Forelimb muscle (tissue), 1 donor: ENCODE measurements around the gene KIAA0513. TPM values are rescaled to one million over a fixed set of nuclear protein-coding genes. Genes with fewer than 3 reads are reported as not detected.

Experiments
- DNase-seq: peaks from one replicate; pipeline ENCODE4 v3.0.0-alpha.2; 2013; ENCODE audit warnings: low read depth
- polyA plus RNA-seq: library from polyadenylated mRNA; unstranded; fragments of 120-200 nt; gene quantifications from one replicate; pipeline ENCODE4 v1.2.1, GENCODE V29; 2013; ENCODE audit not compliant: insufficient read length

The KIAA0513 gene
- polyA plus RNA-seq, 1 donor, result 2.3 TPM

DNA sequence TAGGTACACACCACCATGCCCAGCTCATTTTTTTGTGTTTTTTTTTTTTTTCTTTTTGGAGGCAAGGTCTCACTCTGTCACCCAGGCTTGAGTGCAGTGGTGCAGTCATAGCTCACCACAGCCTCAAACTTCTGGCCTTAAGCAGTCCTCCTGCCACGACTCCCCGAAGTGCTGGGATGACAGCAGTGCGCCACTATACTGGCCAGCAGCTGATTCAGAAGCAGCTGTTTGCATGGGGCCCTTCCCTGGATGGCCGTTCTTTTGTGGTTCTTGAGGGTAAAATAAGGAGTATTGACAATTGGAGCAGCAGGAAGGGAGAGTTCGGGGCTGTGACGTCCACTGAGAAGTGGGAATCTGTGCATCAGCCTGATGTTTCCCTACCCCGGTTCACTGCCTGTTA lies 41.6 kb downstream of the KIAA0513 start:
- no peak for DNase-seq

DNA sequence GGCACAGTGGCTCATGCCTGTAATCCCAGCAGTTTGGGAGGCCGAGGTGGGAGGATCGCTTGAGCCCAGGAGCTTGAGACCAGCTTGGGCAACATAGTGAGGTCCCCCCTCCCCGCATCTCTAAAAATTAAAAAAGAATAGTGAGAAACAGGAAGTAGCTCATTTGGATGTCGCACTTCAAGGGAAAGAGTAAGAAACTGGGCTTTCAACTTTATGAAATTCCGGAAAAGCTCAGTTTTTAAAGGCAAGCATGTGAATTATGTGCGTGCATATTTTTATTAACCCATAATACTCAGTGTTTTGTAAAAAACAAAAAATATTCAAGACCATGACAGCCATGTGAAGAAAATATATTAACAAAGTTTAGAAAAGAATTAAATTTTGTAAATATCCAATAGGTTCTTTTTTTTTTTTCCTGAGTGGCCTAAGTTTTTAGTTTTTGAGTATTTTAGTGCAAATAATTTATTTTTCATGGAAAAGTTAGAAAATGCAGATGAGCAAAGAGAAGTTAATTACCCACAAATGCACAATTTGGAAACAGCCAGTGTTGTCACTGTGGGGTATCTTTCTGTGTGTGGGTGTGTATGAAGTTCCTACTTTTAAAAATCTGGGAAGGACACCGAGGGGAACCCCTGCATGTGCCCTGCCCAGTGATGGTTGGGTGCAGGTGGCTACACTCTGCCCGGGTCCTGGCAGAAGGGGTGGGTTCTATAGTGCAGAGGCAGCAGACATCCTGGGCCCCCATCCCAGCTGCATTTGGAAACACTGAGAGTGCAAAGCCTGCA lies 44.7 kb downstream of the KIAA0513 start:
- DNase-seq, result no peak

DNA sequence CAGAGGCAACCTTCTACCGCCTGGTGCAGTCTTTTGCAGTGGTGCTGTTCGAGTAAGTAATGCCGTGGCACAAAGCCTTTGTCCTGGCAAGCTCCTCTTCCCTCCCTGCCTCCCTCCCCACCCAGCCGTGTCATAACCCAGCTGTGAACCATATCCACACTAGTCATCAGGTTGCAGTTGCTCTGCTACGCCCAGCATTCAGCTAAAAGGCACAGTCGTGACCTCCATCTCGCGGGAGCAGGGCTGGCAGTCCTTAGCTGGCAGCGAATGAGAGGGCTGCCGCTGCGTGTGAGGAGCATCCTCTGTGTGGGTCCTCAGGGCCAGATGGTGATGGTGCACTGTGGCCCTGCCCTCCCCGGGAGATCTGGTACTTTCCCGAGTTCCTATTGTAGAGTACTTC lies 45.4 kb downstream of the KIAA0513 start:
- no peak for DNase-seq

DNA sequence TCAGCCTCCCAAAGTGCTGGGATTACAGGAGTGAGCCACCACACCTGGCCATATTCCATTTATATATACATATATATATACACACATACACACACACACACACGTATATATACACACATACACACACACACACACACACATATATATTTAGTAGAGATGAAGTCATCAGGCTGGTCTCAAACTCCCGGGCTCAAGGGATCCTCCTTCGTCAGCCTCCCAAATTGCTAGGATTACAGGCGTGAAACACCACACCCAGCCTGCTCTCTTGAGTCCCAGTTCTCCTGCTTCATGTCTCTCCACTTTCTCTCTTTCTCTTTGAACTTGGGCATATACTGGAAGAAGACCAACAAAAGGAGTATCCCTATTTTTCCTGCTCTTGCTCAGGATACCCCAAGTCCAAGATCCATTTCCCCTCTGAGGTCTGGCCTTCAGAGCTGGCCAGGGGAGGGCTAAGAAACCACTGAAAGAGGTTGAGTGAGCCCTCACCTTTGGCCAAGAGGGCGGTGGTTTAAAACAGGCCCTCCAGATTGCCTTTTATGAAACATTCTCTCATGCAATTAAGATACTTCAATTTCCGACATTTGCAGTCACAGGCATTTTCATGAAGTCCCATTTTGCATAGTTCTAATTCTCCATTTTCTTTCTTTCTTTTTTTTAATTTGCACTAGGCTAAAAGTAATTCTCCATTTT lies 46.8 kb downstream of the KIAA0513 start:
- no peak for DNase-seq

DNA sequence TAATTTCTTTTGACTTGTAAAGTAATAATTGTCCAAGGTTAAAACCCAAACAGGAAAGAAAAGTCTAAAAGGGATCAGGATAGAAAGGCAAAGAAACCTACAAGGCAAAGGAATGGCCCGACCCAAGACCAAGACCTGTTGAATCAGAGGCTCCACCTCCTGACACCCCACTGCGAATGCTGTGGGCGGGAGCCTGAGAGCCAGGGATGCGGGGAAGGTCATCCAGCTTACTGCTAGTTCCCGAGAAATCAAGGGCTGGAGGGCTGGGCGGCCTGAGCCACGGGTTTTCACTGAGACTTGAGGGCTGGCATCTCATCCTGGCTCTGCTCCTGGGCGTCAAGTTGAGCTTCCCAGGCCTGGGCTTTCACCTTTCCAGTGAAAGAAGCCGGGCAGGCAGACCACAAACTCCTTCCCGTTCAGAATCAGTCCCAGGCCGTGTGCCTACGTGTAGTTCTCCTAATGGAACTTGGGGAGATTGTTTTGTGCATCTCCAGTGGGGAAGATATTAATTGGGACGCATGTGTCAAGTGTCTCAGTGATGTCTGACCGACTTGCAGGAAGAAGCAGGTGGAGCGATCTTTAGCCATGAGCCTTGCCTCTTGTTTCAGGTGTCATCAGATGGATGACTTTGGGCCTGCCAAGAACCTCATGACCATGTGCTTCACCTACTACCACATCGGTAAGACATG lies 47.8 kb downstream of the KIAA0513 start:
- DNase-seq, result no peak

DNA sequence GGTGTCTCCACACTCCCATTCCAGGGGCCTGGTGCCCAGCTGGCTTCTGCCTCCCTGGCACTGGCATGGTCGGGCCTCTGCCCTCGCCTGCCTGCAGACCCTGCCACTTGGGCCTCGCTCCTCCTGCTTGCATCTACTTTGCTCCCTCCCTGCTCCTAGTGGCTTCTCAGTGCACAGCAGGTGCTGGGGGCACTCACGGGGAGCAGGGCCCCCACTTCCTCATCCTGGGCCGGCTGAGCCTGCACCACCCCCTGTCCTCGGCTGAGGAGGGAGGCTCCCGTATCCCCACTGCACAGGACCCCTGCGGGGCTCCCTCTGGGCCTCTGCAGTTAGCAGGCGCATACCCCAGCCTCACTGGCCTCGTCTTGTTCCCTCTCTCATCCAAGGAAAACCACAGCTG lies 49.4 kb downstream of the KIAA0513 start:
- DNase-seq, result no peak

DNA sequence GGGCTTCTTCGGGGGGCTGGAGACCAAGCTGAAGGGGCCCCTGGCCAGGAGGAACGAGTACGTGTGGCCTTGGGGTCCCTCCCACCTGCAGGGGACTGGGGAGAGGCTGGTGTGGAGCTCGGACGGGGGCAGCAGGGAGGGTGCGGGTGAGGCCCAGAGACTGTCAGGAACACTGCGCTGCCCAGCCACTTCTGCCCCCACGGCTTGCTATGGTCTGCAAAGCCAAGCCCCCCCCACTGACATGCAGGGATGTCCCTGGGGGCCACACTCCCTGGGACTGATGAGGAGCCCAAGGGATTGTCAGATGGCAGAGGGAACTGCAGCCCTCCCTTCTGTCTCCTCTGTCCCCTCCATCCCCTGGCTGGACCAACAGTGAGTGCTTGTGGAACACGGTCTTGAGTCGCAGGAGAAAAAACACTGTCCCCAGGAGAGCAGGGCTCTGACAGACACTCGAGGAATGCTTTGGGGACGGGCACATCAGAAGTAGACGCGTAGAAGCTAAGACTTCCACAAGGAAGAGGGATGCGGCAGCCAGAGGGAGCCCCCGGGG lies 50.1 kb downstream of the KIAA0513 start:
- DNase-seq, result no peak

DNA sequence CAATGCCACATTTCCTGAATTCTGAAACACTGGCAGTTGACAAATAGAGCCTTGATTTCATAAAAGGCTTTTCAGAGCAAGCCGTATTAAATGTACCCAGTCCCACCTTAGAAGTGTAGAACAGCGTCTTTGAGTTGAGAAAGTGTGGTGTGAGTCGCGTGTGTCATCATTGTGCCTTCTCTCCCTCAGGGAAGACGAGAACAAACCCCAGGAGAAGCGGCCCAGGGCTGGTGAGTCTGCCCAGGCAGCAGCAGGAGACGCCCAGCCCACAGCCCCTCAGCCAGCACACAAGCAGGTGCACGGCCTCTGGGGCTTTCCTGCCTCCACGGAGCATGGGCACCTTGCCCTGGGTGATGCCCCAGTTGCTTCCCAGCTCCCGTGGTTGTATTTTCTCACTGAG lies 50.6 kb downstream of the KIAA0513 start:
- DNase-seq, result no peak

DNA sequence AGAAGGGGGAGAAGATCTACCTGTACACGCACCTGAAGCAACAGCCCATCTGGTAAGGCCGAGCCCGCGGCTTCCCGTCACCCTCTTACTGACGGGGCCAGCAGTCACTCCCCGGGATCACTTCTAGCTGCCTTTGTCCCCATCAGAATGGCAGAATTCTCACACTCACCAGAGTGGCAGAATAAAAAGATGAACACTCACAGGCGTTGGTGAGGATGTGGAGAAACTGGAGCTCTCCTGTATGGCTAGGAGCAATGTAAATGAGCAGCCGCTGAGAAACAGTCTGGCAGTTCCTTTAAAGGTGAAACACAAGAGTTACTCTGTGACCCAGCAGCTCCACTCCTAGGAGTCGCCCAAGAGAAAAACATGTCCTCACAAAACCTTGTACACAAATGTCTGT lies 51.4 kb downstream of the KIAA0513 start:
- DNase-seq, result no peak

DNA sequence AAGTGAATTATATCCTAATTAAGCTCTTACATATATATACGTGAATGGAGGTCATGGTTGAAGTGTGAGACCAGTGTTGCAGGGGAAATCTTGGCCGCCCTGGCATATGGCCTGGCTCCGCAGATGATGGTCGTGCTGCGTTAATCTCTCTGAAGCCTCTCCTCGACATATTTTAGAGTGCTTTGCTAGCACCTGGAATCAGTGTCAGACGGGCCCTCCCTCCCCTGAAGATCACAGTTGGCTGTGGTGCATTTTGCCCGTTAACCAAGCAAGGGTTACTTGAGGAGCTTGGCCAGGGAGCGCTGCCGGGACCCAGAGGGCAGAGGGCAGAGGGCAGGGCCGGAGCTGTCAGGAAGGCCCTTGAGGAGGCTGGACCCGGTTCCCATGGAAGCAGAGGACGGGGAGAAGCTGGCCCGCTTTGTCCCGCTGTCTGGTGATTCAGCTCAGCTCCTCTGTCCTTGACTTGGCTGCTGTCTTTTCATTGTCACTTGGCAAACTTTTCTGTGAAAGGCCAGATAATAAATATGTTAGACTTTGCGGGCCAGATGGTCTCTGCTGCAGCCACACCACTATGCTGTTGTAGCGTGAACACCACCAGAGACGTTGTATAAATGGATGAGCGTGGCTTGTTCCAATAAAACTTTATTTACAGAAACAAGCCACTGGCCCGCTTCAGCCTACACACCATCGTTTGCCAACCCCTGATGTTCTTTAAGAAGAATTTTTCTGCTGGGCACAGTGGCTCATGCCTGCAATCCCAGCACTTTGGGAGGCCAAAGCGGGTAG lies 52.4 kb downstream of the KIAA0513 start:
- DNase-seq, result no peak

DNA sequence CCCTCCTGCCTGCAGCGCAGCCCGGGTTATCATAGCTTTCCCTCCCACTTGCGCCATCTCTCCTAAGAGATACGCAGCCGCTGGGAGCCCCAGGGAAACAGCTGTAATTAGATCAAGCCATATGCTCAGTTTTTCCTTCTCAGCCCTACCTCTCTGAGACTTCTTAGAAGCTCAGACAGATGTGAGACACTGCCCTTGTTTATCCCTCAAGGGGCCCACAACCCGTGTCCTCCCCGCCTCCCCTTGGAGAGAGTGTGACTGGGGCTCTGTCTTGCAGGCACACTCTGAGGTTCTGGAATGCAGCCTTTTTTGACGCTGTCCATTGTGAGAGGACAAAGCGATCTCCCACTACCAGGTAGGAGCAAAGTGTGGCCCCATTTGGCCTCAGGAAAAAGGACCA lies 53.4 kb downstream of the KIAA0513 start:
- DNase-seq, result no peak

DNA sequence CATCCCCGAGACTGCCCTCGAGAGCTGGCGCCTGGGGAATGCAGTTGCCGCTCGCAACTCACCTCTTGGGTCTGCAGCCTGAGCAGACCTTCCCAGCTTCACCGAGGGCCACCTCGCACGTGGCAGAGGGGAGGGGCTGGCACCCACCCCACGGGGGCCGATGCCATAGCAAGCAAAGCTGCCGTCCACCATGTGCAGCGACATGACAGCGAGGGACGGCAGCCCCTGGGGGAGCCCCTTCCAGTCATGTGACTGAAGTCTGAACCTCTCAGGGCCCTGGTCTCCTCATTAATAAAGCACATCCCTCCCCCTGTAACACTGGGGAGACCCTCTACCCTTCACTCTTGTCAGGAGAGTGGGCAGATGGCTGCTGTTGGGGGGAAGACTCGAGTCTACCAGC lies 54.2 kb downstream of the KIAA0513 start:
- no peak for DNase-seq

DNA sequence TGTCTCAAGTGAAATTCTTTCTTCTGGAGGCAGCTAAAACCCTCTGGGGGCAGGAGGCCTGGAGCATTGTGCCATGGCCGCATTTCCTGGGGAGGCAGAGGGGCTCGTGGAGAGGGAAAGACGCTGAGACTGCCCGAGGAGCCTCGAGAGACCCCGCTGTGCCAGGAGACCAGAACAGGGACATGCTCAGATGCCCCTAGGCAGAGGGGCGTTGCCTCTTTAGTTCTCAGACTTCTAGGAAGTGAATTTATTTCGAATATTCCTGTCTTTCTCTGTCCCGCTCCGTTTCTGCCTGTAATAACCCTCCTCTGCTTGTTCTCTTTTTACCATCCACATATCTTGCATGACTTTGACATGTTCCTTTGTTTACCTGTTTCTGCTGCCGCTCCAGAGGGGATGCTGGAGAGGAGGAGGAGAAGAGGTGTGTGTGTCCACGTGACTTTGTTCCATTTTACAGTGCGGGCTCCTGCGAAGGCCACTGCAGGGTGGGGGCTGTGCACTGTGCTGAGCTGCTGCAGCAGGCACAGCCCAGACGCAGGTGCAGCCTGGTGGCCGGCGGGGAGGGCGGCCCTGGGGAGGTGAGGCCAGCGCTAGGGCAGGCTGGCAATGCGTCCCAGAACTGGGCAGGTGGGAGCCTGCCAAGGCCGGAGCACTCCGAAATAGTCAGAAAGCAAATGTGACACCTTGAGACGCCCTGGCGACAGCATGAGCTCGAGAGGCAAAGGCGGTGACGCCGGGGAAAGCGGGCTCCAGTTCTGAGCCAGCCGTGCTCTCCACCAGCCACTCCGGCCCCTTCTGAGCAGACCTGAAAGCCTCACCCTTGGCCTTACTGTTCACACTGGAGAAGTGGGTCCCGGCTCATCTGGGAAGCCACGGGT lies 54.8 kb downstream of the KIAA0513 start:
- DNase-seq, result no peak

DNA sequence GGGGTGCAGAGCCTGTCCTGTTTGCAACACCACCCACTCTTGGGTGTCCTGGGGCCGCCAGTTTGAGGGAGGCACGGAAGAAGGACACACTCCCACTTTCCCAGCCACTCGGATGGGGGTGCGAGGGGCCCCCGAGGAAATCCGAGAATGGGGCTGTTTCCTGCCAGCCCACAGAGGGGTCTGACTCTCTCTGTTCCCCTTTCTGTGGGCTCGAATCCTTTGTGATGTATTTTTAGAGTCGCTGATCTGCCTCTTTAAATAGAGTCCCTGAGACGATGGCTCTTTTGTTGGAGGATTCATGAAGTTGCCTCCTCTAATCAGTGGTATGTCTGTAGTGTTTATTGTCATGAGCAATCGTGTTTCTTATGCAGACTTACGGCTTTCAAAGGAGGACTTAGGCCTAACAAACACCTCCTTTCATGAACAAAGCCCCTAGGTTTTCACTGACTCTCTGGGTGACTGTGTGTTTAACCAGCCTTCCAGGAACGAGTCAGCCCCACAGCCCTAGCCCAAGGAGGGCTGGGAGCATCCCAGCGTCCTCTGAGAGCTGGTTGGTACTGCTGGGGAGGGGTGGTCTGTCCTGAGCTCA lies 55.5 kb downstream of the KIAA0513 start:
- DNase-seq, result no peak

DNA sequence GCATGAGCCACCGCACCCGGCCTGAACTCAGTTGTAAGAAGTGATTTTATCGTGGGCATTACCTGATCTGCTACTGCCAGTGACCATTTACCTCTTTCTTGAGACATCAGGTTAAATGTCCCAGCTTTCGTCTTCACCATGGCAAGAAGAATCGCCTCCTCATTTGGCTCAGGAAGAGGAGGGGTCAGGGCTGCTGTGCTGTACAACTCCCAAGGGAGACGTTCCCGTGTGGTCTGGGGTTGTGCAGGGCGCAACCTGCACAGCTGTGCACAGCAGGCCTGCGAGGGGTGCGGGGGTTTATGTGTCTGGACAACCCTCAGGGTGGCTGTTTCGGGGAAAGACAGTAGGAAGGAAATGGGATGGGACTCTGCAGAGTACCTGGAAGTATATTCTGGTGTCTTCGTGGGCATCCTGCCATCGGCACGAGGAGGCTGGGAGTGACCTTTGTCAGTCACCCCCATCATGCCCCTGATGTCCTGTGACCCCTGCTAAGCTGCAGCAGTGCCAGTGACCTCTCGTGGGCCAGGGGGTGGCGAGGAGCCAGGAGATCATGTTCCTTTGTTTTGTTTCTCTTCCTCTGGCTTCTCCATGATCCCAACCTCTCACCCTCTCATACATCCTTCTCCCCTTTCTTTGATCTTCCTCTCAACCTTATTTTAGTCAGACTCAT lies 57.4 kb downstream of the KIAA0513 start:
- no peak for DNase-seq

DNA sequence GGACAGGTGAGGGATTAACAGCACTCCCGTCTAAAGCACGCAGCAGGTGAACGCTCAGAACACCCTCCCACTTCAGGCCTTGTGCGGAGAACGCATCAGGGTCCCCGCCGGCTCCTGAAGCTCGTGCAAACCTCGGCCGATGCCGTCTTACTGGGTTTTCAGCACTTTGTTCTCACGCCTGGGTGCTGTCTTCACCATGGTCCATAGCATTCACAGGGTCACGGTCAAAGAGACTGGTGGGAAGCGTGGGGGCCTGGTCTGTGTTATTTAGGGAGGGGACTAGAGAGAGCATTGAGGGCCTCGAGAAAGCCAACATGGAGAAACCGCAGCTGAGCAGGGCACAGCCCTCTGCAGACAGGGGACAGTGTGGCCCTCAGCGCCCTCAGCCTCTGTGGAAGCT lies 58.1 kb downstream of the KIAA0513 start:
- no peak for DNase-seq

DNA sequence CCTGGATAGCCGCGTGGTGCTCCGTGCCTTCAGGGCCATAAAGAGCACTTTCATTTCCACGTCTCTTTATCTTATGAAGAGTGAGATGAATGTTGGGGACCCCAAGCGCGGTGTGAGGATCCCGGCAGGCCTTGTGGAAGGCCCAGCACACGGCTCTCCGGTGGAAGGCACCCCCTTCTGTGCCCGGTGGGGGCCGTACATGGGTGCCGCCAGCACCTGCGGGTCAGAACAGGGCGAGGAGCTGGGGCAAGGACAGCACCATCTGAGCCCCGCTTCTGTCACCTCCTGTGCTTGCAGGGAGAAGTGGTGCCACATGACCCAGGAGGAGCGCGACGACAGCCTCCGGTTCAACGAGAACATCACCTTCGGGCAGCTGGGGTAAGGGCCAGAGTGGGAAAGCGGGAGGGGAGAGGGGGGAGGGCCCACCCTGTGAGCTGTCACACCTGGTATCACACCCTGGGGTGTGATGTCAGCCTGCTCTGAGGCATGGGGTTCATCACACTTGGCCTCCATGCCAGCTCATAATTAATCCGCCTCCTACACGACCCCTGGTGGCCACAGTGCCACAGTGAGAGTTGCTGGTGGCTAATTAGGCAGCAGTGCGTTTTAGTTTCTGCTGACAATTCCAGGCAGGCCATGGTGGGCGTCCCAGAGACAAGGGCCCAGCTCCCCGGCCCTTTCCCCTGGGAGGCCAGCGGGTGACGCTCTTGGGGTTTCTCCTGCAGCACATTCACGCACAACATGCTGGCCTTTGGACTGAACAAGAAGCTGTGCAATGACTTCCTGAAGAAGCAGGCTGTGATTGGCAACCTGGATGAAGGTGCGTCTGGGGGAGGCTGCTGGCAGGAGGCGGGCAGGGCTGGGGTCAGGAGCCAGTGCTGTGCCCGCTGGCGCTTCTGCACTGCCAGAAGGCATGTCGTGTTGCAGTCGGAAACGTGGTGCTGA lies 59.0 kb downstream of the KIAA0513 start:
- DNase-seq, result no peak

DNA sequence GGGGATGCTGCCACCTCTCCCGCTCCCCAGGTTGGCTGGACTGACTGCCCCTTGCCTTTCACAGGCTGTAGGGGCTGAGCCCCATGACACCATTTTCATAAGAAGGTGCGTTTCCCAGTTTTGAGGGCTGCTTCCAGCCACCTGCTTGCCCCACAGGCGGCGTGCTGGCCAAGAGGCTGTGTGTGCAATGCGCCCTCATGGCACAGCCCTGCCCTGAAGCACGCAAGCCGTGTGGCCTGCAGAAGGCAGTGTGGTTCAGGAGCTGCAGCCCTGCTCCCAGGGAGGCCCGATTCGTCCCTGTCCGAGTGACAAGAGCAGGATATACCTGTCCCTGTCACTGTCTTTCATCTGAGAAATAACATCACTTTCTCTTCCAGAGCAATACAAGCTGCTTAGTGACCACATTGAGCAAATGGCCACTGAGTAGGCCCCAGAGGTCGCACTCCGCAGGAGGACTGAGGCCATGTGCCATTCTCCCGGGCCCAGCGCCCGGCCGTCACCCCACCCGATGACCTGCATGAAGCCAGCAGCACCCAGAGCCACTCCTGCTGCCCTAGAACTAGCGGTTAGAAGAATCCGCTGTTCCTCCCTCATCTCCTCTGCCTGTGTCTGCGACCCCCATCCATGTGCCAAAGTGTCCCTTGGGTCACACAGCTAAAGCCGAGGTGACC lies 60.4 kb downstream of the KIAA0513 start:
- no peak for DNase-seq
